ENCODE data around the gene NUP153. TPM values are rescaled to one million over a fixed set of nuclear protein-coding genes. Genes with fewer than 3 reads are reported as not detected.
A peak's percentile ranks its signal among the peaks of the same experiment; 100 is the strongest.

Gene NUP153
- total RNA-seq, 2 donors from 2014 or later, result 59.0 to 61.4 TPM

DNA sequence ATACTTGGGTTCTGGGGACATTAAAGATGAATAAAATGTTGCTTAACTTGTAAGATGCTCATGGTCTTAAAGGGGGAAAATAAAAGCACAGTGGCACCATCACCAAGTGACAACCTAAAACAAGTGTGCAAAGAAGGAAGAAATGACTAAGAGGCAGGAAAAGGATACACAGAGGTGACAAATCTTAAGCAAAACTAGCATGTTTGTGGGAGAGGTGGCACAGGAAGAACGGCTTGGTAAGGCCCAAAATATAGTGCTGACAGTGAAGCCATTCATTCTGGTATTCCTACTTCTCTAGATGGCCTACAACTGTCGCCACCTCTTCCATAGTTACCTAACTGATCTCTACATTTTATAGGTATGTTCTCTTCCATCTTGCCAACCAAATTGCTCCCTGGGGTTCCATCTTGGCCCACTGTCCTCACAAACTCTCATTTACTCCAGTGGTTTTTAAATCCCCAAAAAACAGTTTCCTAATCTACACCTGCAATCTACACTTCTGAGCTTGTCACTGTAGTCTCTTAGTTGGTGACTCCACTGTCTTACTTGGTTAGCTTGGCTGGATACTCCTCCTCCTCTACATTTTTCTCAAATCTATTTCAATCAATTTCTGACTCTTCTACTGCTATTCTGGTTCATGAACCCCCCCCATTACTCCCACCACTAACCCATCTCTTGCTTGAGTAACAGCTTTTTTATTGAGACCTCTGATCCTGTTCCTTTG lies 73.1 kb downstream of the NUP153 start:
- Mint-ChIP-seq H3K36me3 (ENCODE audit: insufficient read depth in 2 of 2) (peaks cover 26 to 67% of the 10 kb centered on the region in 2 donors), H3K27ac (peak overlapping the region; percentile 94), H3K4me3 (peak overlapping the region; percentile 29 to 66), H3K9me3 (no peaks in the 10 kb centered on the region), H3K27me3 (ENCODE audit: low read depth) (no peaks in the 10 kb centered on the region), H3K4me1 (ENCODE audit: low read depth) (peaks cover 57% of the 10 kb centered on the region)
- DNase-seq (peak; percentile 23 to 29), ATAC-seq (replicated peaks in 1 of 2) (peak; percentile 83 to 92)

DNA sequence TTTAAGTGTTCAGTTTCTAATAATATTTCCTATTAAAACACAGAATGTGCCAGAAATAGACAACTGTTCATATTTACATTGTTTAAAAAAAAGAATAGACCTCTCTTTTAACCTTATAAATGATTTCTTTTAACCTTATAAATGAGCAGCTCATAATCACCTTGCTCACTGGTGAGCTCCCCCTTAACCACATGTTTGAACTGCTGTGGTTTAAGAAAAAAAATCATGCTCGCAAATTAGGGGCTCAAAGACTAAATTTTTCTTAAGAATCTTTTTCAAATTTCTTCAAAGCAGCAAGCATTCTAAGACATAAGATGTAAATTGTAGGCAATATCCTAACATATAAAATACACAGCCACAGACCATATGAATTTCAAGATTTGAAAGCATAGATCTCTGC lies 73.8 kb downstream of the NUP153 start:
- DNase-seq (no peak), ATAC-seq (replicated peaks in 1 of 2) (no peak)
- Mint-ChIP-seq H3K27ac (peak overlapping the region; percentile 94), H3K4me3 (peak overlapping the region in 1 of 2 donors; percentile 66), H3K27me3 (ENCODE audit: low read depth) (no peaks in the 10 kb centered on the region), H3K36me3 (ENCODE audit: insufficient read depth in 2 of 2) (peaks cover 24 to 60% of the 10 kb centered on the region in 2 donors), H3K9me3 (no peaks in the 10 kb centered on the region), H3K4me1 (ENCODE audit: low read depth) (peaks cover 52% of the 10 kb centered on the region)

DNA sequence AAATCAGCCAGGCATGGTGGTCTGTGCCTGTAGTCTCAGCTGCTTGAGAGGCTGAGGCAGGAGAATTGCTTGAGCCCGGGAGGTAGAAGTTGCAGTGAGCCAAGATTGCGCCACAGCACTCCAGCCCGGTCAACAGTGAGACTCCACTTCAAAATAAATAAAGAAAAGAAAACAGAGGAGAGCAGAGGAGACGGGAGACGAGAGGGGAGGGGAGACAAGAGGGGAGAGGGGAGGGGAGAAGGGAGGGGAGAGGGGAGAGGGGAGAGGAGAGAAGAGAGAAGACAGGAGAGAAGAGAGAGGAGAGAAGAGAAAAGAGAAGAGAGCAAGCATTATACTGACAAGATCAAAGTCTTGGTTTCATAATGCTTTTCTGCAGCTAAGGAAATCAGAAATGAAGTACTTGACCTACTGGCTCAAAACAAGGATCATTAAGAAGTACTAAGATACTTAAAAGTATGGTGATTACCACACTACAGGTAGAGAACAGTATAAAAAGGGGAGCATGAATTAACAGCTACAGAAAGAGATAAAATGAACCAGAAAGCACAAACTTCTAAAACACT lies 76.1 kb downstream of the NUP153 start:
- no peak for ATAC-seq (replicated peaks in 1 of 2)
- H3K27ac Mint-ChIP-seq, result peak overlapping the region; percentile 76
- peaks cover 23 to 50% of the 10 kb centered on the region in 2 donors for H3K36me3 Mint-ChIP-seq (ENCODE audit: insufficient read depth in 2 of 2)
- H3K27me3 Mint-ChIP-seq (ENCODE audit: low read depth), result no peaks in the 10 kb centered on the region
- H3K9me3 Mint-ChIP-seq, result no peaks in the 10 kb centered on the region
- no peak for DNase-seq
- H3K4me1 Mint-ChIP-seq (ENCODE audit: low read depth), result peaks cover 34% of the 10 kb centered on the region
- no peak overlapping the region for H3K4me3 Mint-ChIP-seq

DNA sequence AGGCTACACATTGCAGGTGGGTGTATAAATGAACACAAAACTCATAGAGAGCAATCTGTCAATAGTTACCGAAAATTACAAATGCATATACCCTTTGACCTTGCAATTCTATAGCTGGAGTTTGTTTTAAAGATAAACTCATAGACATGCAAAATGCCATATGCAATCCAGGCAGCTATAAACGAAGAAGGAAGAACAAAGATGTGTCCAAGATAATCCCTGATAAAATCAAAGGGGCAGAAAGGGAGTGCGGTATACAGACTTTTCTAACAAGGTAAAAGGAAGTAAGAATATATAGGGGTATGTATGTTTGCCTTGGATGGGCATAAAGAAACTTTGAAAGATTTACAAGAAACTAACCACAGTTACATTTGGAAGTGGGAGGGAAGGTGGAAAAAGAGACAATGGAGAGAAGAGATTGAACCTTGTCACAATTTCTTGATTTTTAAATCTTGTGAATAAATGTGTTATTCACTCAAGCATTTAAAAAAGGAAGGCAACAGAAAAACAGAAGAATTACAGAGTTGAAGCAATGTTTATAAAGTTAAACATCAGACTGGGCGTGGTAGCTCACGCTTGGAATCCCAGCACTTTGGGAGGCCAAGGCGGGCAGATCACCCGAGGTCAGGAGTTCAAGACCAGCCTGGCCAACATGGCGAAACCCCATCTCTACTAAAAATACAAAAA lies 76.8 kb downstream of the NUP153 start:
- H3K27ac Mint-ChIP-seq, result peak overlapping the region; percentile 63
- no peaks in the 10 kb centered on the region for H3K27me3 Mint-ChIP-seq (ENCODE audit: low read depth)
- H3K4me1 Mint-ChIP-seq (ENCODE audit: low read depth), result peaks cover 28% of the 10 kb centered on the region
- no peak for ATAC-seq (replicated peaks in 1 of 2)
- H3K4me3 Mint-ChIP-seq, result no peak overlapping the region
- no peak for DNase-seq
- peaks cover 22 to 48% of the 10 kb centered on the region in 2 donors for H3K36me3 Mint-ChIP-seq (ENCODE audit: insufficient read depth in 2 of 2)
- no peaks in the 10 kb centered on the region for H3K9me3 Mint-ChIP-seq

DNA sequence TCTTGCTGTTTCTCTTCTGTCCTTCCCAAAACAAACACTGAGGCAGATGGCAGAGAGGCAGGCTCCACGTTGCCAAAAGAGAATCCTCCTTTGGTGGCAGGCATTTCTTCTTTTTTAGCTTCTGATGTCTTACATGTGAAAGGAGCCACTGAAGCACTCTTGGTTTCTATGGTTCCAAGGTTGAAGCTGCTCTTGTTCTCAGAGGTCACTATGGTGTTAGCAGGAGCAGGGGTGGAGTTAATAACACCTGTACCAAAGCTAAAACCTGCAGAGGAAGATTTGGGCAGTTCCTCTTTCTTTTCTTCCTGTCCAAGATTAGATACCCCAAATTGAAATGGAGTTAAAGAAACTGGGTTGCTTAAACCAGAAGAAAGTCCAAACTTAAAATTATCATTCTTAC lies 77.9 kb downstream of the NUP153 start:
- no peak for ATAC-seq (replicated peaks in 1 of 2)
- Mint-ChIP-seq H3K27me3 (ENCODE audit: low read depth) (no peaks in the 10 kb centered on the region), H3K27ac (peak overlapping the region; percentile 63)

DNA sequence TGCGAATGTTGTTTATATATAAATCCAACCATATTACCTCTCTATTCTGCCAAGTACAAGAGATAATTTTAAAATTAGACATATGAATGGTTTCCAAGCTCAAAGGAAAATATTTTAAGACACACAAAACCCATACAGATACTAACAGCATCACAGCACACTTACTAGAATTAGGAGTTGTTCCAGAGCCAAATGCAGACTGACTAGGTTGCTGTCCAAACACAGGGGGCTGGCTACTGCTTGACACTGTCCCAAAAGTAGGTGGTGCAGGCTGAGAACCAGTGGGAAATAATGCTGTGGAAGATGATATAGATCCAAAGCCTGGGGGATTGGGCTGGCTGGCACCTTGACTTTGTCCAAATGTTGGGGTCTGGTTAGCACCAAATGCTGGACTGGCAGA lies 82.3 kb downstream of the NUP153 start:
- no peak overlapping the region for H3K4me3 Mint-ChIP-seq
- no peak overlapping the region for H3K27ac Mint-ChIP-seq
- H3K4me1 Mint-ChIP-seq (ENCODE audit: low read depth), result peaks cover 10% of the 10 kb centered on the region
- H3K36me3 Mint-ChIP-seq (ENCODE audit: insufficient read depth in 2 of 2), result peaks cover 11 to 26% of the 10 kb centered on the region in 2 donors
- DNase-seq, result no peak
- no peak for ATAC-seq (replicated peaks in 1 of 2)
- H3K27me3 Mint-ChIP-seq (ENCODE audit: low read depth), result no peaks in the 10 kb centered on the region
- H3K9me3 Mint-ChIP-seq, result no peaks in the 10 kb centered on the region

More for the DNA sequence above, 77.9 kb downstream of the NUP153 start:
- H3K9me3 Mint-ChIP-seq, result no peaks in the 10 kb centered on the region
- H3K36me3 Mint-ChIP-seq (ENCODE audit: insufficient read depth in 2 of 2), result peaks cover 18 to 48% of the 10 kb centered on the region in 2 donors
- H3K4me3 Mint-ChIP-seq, result no peak overlapping the region
- peaks cover 20% of the 10 kb centered on the region for H3K4me1 Mint-ChIP-seq (ENCODE audit: low read depth)
- DNase-seq, result no peak

DNA sequence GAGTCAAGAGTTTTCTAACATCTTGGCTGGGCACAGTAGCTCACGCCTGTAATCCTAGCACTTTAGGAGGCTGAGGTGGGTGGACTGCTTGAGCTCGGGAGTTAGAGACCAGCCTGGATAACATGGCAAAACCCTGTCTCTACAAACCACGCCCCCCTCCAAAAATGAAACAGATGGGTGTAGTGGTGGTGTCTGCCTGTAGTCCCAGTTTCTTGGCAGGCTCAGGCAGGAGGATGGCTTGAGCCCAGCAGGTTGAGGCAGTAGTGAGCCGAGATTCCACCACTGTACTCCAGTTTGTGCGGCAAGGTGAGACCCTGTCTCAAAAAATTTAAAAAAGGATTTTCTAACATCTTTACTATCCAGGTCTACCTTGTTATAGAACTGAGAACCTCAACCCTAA lies 84.6 kb downstream of the NUP153 start:
- H3K9me3 Mint-ChIP-seq, result no peaks in the 10 kb centered on the region
- H3K36me3 Mint-ChIP-seq (ENCODE audit: insufficient read depth in 2 of 2), result peaks cover 9 to 22% of the 10 kb centered on the region in 2 donors
- H3K27ac Mint-ChIP-seq, result no peak overlapping the region
- no peaks in the 10 kb centered on the region for H3K27me3 Mint-ChIP-seq (ENCODE audit: low read depth)
- peaks cover 17% of the 10 kb centered on the region for H3K4me1 Mint-ChIP-seq (ENCODE audit: low read depth)
- ATAC-seq (replicated peaks in 1 of 2) (no peak), DNase-seq (no peak)
- no peak overlapping the region for H3K4me3 Mint-ChIP-seq

DNA sequence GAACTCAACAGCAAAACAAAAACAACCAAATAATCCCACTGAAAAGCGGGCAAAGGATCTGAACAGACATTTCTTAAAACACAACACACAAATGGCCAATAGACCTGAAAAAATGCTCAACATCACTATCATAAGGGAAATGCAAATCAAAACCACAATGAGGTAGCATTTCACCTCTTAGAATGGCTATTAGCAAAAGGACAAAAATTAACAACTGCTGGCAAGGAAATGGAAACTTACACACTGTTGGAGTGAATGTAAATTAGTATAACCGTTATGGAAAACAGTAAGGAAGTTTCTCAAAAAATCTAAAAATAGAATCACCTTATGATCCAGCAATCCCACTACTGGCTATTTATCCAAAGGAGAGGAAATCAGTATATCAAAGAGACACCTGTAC lies 85.7 kb downstream of the NUP153 start:
- ATAC-seq (replicated peaks in 1 of 2) (no peak), DNase-seq (no peak)
- Mint-ChIP-seq H3K4me3 (no peak overlapping the region), H3K27me3 (ENCODE audit: low read depth) (no peaks in the 10 kb centered on the region), H3K27ac (peak overlapping the region; percentile 82), H3K36me3 (ENCODE audit: insufficient read depth in 2 of 2) (peaks cover 10 to 26% of the 10 kb centered on the region in 2 donors), H3K9me3 (no peaks in the 10 kb centered on the region), H3K4me1 (ENCODE audit: low read depth) (peaks cover 17% of the 10 kb centered on the region)

DNA sequence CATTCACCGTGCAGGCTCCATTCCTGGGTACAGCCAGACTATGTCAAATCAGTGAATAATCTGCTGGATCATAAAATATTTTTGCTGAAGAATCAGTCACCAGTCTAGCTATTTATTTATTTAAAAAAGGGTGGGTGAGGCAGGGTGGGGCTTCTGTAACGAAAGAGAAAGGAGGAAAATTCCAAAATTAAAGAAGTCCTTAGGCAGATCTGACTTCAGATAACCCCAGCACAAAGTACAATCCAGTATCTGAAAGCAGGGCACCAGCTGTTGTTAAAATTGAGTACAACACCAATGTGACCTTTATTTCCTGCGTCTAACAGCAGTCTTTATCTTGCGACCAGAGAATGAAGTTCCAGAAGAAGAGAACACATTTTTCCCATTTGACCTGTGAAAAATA lies 90.9 kb downstream of the NUP153 start:
- Mint-ChIP-seq H3K4me3 (no peak overlapping the region), H3K9me3 (no peaks in the 10 kb centered on the region), H3K27ac (no peak overlapping the region), H3K36me3 (ENCODE audit: insufficient read depth in 2 of 2) (peaks cover 8 to 16% of the 10 kb centered on the region in 2 donors), H3K27me3 (ENCODE audit: low read depth) (no peaks in the 10 kb centered on the region), H3K4me1 (ENCODE audit: low read depth) (peaks cover 8% of the 10 kb centered on the region)
- DNase-seq, result no peak
- ATAC-seq (replicated peaks in 1 of 2), result no peak

DNA sequence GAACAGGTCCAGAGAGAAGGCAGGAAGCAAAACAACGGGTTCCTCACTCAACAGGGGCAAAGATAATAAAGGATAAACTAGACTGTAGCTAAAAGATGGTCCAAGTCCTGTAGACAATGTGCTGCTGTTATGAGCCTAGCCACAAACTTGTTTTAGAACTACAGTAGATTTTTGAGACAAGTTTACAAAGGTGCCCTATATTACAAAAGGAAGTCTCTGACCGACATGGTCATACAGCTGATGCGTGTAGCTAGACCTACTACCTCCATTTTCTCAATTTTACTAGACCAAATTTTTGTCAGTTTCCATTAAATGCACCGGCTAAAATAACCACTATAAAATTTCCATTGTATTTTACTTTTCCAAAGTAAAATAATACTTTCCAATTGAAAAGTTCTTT lies 94.7 kb downstream of the NUP153 start:
- Mint-ChIP-seq H3K4me1 (ENCODE audit: low read depth) (no peaks in the 10 kb centered on the region), H3K27ac (peak overlapping the region; percentile 46), H3K27me3 (ENCODE audit: low read depth) (no peaks in the 10 kb centered on the region), H3K4me3 (no peak overlapping the region), H3K9me3 (no peaks in the 10 kb centered on the region), H3K36me3 (ENCODE audit: insufficient read depth in 2 of 2) (peaks cover under 1 to 10% of the 10 kb centered on the region in 2 donors)
- no peak for DNase-seq
- no peak for ATAC-seq (replicated peaks in 1 of 2)

DNA sequence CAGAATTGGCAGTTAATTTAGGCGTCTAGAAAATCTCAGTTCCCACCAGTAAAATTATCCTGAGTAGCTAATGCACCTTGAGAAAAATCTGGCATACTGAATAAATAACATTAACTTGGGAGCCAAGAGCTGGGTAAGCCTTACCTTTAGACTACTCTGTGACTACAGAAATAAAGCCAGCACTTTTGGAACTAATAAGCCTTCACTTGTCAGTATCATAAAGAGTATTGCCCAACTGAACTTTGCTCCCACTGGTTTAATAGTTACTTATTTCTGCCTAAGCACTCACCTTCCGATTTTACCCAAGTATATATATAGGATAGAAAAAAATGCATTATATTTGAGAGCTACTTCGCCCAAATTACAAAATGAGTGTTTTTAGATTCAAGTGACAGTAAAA lies 95.9 kb downstream of the NUP153 start:
- Mint-ChIP-seq H3K27ac (peak overlapping the region; percentile 67), H3K36me3 (ENCODE audit: insufficient read depth in 2 of 2) (peaks cover 2 to 11% of the 10 kb centered on the region in 2 donors), H3K4me3 (no peak overlapping the region), H3K4me1 (ENCODE audit: low read depth) (no peaks in the 10 kb centered on the region), H3K27me3 (ENCODE audit: low read depth) (no peaks in the 10 kb centered on the region), H3K9me3 (no peaks in the 10 kb centered on the region)
- DNase-seq (no peak), ATAC-seq (replicated peaks in 1 of 2) (no peak)

DNA sequence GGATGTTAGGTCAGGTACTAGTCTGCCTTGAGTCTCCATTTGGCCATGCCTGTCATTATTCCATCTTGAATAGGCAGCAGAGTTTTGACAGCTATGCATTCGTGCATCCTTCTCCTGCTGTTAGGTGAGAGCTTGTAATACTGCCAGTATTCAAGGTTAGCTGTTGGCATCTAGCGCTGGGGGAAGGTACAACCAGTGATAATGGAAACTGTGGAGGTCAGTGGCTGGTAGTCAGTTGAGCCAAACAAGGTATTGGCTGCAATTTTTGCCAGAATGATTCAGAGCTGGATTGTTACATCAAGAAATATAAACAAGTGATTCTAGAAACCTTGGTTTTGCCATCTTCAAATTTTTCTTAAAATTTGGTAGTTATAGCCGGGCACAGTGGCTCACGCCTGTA lies 100.1 kb downstream of the NUP153 start:
- Mint-ChIP-seq H3K4me1 (ENCODE audit: low read depth) (peaks cover 28% of the 10 kb centered on the region), H3K27me3 (ENCODE audit: low read depth) (no peaks in the 10 kb centered on the region), H3K27ac (peak overlapping the region; percentile 23), H3K4me3 (no peak overlapping the region), H3K36me3 (ENCODE audit: insufficient read depth in 2 of 2) (peaks cover 3 to 10% of the 10 kb centered on the region in 2 donors), H3K9me3 (no peaks in the 10 kb centered on the region)
- DNase-seq (no peak), ATAC-seq (replicated peaks in 1 of 2) (no peak)

DNA sequence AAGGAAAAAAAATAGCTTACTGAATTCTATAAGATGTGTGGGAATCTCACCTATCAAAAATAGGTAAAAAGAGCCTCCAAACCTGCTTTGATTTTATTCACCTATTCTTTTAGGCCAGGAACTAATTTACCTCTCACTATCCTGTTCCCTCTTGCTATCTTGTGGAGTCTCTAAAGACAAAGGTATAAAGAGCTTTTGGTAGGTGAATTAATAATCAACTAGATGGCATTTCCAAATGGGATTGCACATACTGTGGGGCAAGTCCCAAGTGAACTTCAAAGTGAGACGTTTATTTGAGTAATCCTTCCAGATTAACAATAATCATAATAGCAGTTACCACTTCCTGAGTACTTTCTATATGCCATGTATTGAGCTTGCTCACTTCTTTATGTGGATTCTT lies 103.8 kb downstream of the NUP153 start:
- peaks cover 38% of the 10 kb centered on the region for H3K4me1 Mint-ChIP-seq (ENCODE audit: low read depth)
- no peaks in the 10 kb centered on the region for H3K27me3 Mint-ChIP-seq (ENCODE audit: low read depth)
- DNase-seq, result no peak
- H3K4me3 Mint-ChIP-seq, result peak overlapping the region; percentile 8 to 99
- H3K9me3 Mint-ChIP-seq, result no peaks in the 10 kb centered on the region
- H3K36me3 Mint-ChIP-seq (ENCODE audit: insufficient read depth in 2 of 2), result peaks cover 6 to 13% of the 10 kb centered on the region in 2 donors
- peak overlapping the region; percentile 43 for H3K27ac Mint-ChIP-seq
- no peak for ATAC-seq (replicated peaks in 1 of 2)
